Measurements from ENCODE around the gene NTN5.

- TF ChIP-seq CTCF (conservative IDR thresholded peaks at IDR 0.05 in 1 of 2, IDR thresholded peaks at IDR 0.05 in 1 of 2; ENCODE audit: low read depth in 1 of 2, low read length in 2 of 2) (no peak), EZH2 (IDR thresholded peaks at IDR 0.05; ENCODE audit: low read length, missing control alignments) (no peak)
Observed at GRCh38 chr19:48671446-48671995, 1.3 kb downstream of the NTN5 start.

All from fibroblast of lung (primary cell).